Stimulated activated CD4-positive, alpha-beta T cell treated with anti-CD3 and anti-CD28 coated beads, Interleukin-12 subunit alpha, Interleukin-12 subunit beta, amount 100 ng/mL, for 4 hours (primary cell): Measurements from ENCODE around the gene HNF1B.
A peak's percentile ranks its signal among the peaks of the same experiment; 100 is the strongest.

ENCODE experiments used
- DNase-seq: peaks from one replicate; pipeline ENCODE4 v3.0.0-alpha.2; 2020

HNF1B gene

GRCh38 chr17:37664214-37664613 is 80.6 kb downstream of the HNF1B start:
- no peak for DNase-seq

GRCh38 chr17:37662353-37662752 is 82.5 kb downstream of the HNF1B start:
- no peak for DNase-seq

GRCh38 chr17:37661400-37662014 is 83.4 kb downstream of the HNF1B start:
- no peak for DNase-seq

- DNase-seq = no peak
Measured at GRCh38 chr17:37659925-37660324, 84.9 kb downstream of the HNF1B start.

GRCh38 chr17:37657202-37657601 is 87.7 kb downstream of the HNF1B start:
- no peak for DNase-seq

- DNase-seq = no peak
Measured at GRCh38 chr17:37651849-37652248, 93.0 kb downstream of the HNF1B start.

GRCh38 chr17:37650419-37651003 is 94.3 kb downstream of the HNF1B start:
- DNase-seq = no peak

GRCh38 chr17:37648555-37648954 is 96.3 kb downstream of the HNF1B start:
- no peak for DNase-seq

- no peak for DNase-seq
Measured at GRCh38 chr17:37647856-37648255, 97.0 kb downstream of the HNF1B start.

- DNase-seq = no peak
Measured at GRCh38 chr17:37643869-37644268, 101.0 kb downstream of the HNF1B start.

- DNase-seq = peak; percentile 85
Measured at GRCh38 chr17:37643118-37643766, 101.6 kb downstream of the HNF1B start, which contains the start of gene DDX52. TSS of gene DDX52 (minus strand) at chr17:37643446. CDS start at chr17:37643420, 26 bp downstream.

- DNase-seq = no peak
Measured at GRCh38 chr17:37642681-37643080, 102.2 kb downstream of the HNF1B start.

GRCh38 chr17:37640015-37640414 is 104.8 kb downstream of the HNF1B start:
- DNase-seq = no peak

- no peak for DNase-seq
Measured at GRCh38 chr17:37637956-37638355, 106.9 kb downstream of the HNF1B start.
